DOHH2 (cell line): ENCODE data around the gene LRMDA.

ENCODE experiments used
- CTCF ChIP-seq: fragments of 200-600 bp; sonication (generic); IDR thresholded peaks from one replicate; pipeline ENCODE4 v1.5.1; 2014; ENCODE audit warnings: antibody characterized with exemption, mild to moderate bottlenecking, low read depth, low read length; ENCODE audit not compliant: poor library complexity, severe bottlenecking
- EZH2phosphoT487 ChIP-seq: fragments of 200-600 bp; sonication (generic); IDR thresholded peaks from 2 replicates; pipeline ENCODE4 v1.6.1; 2017; ENCODE audit warnings: borderline replicate concordance, mild to moderate bottlenecking, antibody characterized with exemption, low read length, moderate library complexity, mixed read lengths

- TF ChIP-seq CTCF (no peak), EZH2phosphoT487 (no peak)
Measured at GRCh38 chr10:75466001-75466400, 34.6 kb downstream of the LRMDA start.
